Cardiac fibroblast (primary cell): Measurements from ENCODE around the gene LTBP2.
"Not testable (repeated sequence)": the region's sequence is repeated elsewhere in the genome, so short reads cannot be mapped to it uniquely, and the experiment has no call there.

ENCODE experiments used
- DNase-seq, 2 donors: peaks; one replicate each; pipeline versions ENCODE4 v3.0.0 to v3.0.0-alpha.2; 2010; ENCODE audit warnings: low read depth in 2 of 2
- H3K4me3 ChIP-seq, 2 donors: replicated peaks in 1 of 2; 1 replicate in 1 of 2; 2 replicates in 1 of 2; pipeline ENCODE4 v1.5.1; 2011; ENCODE audit warnings: low read depth in 2 of 2, low read length in 2 of 2, mild to moderate bottlenecking in 2 of 2, moderate library complexity in 1 of 2
- TF ChIP-seq, protein P1 (sequence below): IDR thresholded peaks from one replicate; pipeline ENCODE4 v1.5.1; 2011; ENCODE audit warnings: low read depth, mild to moderate bottlenecking, low read length, inconsistent platforms

Gene LTBP2

DNA sequence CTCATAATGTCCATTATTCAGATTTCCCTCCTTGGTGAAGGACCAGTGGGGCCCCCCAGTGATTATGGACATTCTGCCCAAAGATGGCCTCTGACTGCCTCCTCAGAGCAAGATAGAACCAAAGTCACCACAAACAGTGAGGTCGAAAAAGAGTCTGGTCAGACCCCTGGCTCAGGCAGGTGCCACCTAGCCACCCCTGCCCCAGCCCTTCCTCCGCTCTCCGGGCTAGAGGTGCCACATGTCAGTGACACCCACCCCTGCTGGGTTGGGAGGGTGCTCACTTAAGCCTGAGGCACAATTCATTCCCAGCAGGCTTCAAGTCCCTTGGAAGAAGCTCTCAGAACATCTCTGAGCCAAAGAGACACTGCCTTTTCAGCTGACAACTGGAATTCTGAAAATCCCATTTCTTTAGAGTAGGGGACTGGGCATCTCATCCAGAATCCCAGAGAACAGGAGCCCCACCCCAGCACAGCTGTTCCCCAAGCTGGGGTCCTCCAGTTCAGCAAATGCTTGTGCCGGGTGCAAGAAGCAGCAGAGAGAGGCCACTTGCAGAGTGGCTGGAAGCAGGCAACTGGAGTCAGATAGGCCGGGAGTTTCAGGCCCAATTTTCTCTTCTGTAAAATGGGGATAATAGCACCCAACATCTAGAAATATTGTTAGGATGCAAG lies 68.1 kb downstream of the LTBP2 start:
- no peak for DNase-seq

DNA sequence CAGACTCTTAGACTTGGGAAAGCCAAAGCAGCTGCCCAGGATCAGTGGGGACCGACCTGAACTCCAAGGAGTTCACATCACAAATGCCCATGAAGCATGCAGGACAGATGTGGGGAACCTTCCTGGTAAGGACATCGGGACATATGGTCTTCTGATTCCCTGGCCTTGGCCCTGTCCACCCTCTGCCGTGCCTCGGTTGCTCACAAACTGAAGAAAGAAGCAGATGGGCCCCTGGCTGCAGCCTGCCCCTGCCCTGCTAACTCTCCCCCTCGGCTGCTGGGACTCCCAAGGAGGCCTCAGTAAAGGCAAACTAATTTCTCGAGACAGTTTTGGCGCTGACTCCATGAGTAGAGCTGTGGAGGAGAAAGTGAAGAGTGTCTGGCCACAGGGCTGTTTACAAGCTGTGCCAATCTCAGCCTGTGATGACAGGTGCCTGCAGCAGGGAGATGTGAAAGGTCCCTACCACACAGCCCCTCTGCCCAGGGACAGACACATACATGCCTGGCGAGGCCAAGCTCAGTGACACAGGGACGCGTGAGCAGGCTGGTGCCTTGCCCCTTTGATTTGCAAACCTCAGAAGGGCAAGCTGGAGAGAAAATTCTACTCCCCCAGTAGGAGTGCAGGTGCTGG lies 69.9 kb downstream of the LTBP2 start:
- DNase-seq = no peak
- TF ChIP-seq, protein P1, sequence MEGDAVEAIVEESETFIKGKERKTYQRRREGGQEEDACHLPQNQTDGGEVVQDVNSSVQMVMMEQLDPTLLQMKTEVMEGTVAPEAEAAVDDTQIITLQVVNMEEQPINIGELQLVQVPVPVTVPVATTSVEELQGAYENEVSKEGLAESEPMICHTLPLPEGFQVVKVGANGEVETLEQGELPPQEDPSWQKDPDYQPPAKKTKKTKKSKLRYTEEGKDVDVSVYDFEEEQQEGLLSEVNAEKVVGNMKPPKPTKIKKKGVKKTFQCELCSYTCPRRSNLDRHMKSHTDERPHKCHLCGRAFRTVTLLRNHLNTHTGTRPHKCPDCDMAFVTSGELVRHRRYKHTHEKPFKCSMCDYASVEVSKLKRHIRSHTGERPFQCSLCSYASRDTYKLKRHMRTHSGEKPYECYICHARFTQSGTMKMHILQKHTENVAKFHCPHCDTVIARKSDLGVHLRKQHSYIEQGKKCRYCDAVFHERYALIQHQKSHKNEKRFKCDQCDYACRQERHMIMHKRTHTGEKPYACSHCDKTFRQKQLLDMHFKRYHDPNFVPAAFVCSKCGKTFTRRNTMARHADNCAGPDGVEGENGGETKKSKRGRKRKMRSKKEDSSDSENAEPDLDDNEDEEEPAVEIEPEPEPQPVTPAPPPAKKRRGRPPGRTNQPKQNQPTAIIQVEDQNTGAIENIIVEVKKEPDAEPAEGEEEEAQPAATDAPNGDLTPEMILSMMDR = no peak
- H3K4me3 ChIP-seq = no peak overlapping the region

More for the DNA sequence above, 68.1 kb downstream of the LTBP2 start:
- TF ChIP-seq, protein P1 = no peak
- H3K4me3 ChIP-seq = no peak overlapping the region

DNA sequence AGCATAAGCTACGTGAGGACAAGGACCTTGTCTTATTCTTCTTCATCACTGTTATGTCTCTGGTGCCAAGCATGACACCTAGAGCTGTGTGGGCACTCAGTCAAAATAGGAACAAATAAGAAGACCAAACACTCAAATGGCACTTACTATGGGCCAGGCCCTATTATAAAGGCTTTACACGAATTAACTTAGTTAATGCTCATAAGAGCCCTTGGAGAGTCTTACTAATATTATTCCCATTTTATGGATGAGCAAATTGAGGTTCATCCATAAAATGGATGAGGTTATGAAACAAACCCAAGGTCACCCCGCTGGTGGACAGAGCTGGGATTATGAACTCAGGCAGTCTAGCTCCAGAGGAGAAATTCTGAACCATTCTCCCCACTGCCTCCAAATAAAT lies 70.8 kb downstream of the LTBP2 start:
- H3K4me3 ChIP-seq = no peak overlapping the region
- TF ChIP-seq, protein P1 = no peak
- no peak for DNase-seq

DNA sequence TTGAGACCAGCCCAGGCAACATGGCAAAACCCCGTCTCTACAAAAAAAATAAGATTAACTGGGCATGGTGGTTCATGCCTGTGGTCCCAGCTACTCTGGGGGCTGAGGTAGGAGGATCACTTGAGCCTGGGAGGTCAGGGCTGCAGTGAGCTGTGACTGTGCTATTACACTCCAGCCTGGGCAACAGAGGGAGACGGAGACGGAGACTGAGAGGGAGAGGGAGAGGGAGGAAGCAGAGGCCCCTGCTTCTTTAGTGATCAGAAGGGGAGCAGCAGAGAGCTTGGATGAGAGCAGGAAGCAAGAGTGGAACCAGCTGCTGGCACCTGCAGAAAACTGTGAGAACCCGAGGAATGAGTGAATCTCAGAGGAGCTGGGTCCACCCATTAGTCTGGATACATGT lies 72.5 kb downstream of the LTBP2 start:
- no peak overlapping the region for H3K4me3 ChIP-seq
- DNase-seq = no peak
- TF ChIP-seq, protein P1 = no peak

DNA sequence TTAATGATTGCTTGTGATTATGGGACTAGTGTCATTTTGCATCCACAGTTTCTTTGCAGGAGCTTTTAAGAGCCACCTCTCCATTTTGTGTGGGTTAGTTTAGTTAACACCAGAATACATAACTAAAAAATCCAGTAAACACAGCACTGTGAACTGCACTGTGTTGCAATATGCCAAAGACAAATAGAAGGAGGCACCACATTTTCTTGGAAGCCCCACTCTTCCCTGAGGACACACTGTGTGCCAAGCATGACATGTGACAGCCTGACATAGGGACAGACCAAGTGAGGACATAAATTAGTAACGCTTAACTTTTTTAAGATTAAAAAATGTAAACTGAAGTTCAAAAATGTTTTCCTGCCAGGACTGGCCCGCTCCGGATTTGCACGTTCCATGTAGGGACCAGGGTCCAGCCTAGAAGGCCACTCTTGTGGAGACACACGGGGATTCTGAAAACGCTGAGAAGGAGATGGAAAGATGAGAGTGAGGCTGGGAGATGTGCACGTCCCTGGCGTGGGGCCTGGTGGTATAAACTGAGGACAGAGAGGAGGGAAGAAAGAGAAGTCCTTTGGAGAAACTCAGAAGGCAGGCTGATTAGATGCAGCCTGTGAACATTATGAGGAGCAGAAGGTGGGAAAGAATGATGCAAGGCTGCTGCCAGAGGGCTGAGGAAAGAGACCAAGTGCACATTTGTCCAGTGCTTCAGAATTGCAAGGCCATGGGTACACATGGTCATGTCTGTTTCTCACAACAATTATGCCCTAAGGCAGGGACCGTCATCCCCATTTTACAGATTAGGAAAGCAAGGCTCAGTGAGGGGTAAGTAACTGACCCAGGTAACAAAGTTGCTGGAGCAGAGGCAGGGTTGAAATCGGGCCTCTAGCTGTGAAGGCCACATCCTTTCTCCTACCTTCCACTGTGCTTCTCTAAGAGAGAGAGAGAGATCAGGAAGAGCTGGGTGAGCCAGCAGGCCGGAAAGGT lies 73.3 kb downstream of the LTBP2 start:
- H3K4me3 ChIP-seq = no peak overlapping the region
- TF ChIP-seq, protein P1 = no peak
- no peak for DNase-seq

DNA sequence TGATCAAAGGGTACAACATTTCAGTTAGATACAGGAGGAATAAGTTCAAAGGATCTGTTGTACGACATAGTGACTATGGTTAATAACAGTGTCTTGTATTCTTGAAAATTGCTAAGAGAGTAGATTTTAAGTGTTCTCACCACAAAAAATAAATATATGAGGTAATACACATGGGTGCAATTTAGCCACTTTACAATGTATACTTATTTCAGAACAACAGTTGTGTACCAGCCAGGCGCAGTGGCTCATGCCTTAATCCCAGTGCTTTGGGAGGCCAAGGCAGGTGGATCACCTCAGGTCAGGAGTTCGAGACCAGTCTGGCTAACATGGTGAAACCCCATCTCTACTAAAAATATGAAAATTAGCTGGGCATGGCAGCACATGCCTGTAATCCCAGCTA lies 75.7 kb downstream of the LTBP2 start:
- H3K4me3 ChIP-seq, DNase-seq: not testable (repeated sequence)

DNA sequence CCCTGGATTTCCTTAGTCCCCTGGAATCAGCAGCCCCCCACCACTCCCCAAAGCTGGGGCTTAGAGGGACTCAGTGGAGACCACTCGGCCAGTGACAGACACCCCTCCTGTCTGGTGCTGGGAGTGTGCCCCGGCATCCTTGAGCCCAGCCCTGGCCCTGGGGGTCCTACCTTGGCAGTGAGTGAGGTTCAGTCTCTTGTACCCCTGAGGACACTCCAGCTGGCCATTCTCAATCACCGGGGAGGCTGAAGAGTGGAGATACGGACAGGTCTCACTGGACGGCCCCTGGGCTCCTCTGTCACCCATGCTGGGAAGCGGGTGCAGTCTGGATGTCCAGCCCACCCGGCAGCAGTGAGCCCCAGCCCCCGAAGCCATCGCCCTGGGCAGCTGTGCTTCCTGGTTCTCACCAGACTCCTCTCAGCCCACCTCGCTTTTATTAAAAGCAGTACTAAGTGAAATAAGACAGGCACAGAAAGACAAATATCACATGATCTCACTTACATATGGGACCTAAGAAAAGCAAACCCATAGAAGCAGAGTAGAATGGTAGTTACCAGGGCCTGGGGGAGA lies 76.2 kb downstream of the LTBP2 start:
- TF ChIP-seq, protein P1 = no peak
- no peak for DNase-seq
- no peak overlapping the region for H3K4me3 ChIP-seq
